GM19438 (cell line): ENCODE data around the gene TDG.
"Not testable (repeated sequence)": the region's sequence is repeated elsewhere in the genome, so short reads cannot be mapped to it uniquely, and the experiment has no call there.

Experiments
- ATAC-seq: cut with Tn5 transposase; IDR thresholded peaks from one replicate; pipeline ENCODE4 v1.9.1; 2021; ENCODE audit warnings: low read depth; ENCODE audit not compliant: unreplicated experiment

The TDG gene

GRCh38 chr12:104012331-104012730 is 46.7 kb downstream of the TDG start:
- no peak for ATAC-seq

DNA sequence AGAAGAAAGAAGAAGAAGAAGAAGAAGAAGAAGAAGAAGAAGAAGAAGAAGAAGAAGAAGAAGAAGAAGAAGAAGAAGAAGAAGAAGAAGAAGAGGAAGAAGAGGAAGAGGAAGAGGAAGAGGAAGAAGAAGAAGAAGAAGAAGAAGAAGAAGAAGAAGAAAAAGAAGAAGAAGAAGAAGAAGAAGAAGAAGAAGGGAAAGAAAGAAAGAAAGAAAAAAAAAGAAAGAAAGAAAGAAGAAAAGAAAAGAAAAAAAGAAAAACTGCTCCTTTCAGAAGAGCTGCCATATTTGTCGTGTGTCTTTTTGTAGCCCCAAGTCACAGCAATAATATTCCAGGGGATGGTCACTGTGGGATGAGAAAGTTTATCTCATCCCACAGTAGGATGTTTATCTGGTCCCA is 56.2 kb downstream of the TDG start:
- ATAC-seq: not testable (repeated sequence)

- no peak for ATAC-seq
These were observed 57.1 kb downstream of the TDG start for GRCh38 chr12:104022786-104023185.

- ATAC-seq: no peak
These were observed 58.0 kb downstream of the TDG start for GRCh38 chr12:104023710-104024109.

GRCh38 chr12:104024348-104024747 is 58.7 kb downstream of the TDG start:
- ATAC-seq: no peak

DNA sequence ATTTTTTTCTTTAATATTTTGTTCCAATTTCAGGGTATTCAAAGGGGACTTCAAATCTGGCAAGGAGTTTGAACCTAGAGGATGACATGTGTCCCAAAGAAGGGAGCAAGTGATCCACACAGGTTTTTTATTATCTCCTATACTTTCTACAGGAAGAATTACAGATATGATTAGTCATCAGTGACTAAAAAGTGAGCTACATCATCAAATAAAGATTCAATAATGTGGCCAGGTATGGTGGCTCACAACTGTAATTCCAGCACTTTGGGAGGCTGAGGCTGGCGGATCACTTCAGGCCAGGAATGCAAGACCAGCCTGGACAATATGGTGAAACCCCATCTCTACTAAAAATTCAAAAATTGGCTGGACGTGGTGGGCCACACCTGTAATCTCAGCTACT is 60.1 kb downstream of the TDG start:
- no peak for ATAC-seq

DNA sequence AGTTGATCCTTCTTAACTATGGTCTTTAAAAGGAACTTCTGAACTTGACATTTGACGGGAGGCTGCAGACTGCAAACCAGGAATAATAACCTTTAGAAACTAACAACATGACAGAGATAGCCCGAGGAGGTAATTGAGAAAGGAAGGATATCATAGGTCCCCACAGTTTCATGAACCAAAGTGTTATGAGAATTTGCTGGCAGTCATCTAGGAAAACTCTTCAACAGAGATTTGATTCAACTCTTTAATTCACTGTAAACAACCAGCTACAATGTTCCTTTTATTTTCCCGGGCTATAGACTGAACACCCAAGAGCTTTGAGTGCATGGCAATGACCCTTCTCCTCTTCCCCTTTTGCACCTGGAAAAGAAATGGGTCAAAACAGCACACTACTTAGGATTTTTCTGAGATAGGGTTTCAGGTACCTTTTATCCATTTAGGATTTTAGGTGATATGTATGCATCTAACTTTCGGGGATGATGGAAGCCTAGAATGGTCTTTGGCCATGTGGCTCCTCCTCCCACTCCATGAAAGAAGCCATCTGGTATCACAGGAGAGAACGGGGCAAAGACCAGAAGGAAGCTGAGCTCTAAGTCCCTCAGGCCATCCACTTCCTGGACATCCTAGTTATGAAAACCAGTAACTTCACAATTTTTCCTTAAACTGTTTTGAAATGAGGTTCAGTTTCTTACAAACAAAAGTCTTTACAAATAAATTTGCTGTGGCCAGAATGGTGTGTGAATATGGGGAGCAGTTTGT is 61.3 kb downstream of the TDG start:
- no peak for ATAC-seq

- not testable (repeated sequence) for ATAC-seq
These were observed 64.9 kb downstream of the TDG start for GRCh38 chr12:104030596-104030995.

GRCh38 chr12:104036143-104036542 is 70.5 kb downstream of the TDG start:
- ATAC-seq: not testable (repeated sequence)
